Panc1 (cell line): ENCODE data around the gene DPP7. TPM values are rescaled to one million over a fixed set of nuclear protein-coding genes. Genes with fewer than 3 reads are reported as not detected.

Experiments
- ATAC-seq: fragments of 200-7000 bp; cut with Tn5 transposase; 2 replicates; pipeline ENCODE4 v1.9.1; 2020; ENCODE audit warnings: mild to moderate bottlenecking, moderate library complexity
- BruUV-seq: library from RNA; stranded (reverse); fragments of 400-500 nt; replicated peaks from 2 replicates; lab custom pipeline; 2021; lab: Mats Ljungman, UMichigan
- CTCF ChIA-PET: fragments of 300-600 bp; sonication (Branson Sonifier 250); formaldehyde crosslinking; loops from one replicate; lab custom pipeline; 2022; ENCODE audit warnings: antibody characterized with exemption; lab: Charles Lee
- POLR2A ChIA-PET: fragments of 300-600 bp; sonication (Branson Sonifier 250); formaldehyde crosslinking; loops from one replicate; lab custom pipeline; 2022; ENCODE audit warnings: antibody characterized with exemption; lab: Charles Lee
- DNase-seq: peaks from one replicate; pipeline ENCODE4 v3.0.0-alpha.2; 2010; ENCODE audit warnings: low read depth, low spot score
- H3K27ac ChIP-seq: 2 replicates; pipeline ENCODE4 v1.5.1; 2011; ENCODE audit warnings: mild to moderate bottlenecking, low read length, inconsistent platforms
- H3K27me3 ChIP-seq: fragments of 200-500 bp; sonication (Bioruptor generic); 2 replicates; pipeline ENCODE4 v1.6.0; 2014; ENCODE audit warnings: low read length, inconsistent platforms; ENCODE audit not compliant: control insufficient read depth, insufficient read depth
- H3K36me3 ChIP-seq: fragments of 200-500 bp; sonication (Bioruptor generic); 2 replicates; pipeline ENCODE4 v1.5.1; 2014; ENCODE audit warnings: inconsistent platforms, mild to moderate bottlenecking, low read length, moderate library complexity; ENCODE audit not compliant: control insufficient read depth, insufficient read depth
- H3K4me1 ChIP-seq: 2 replicates; pipeline ENCODE4 v1.5.1; 2011; ENCODE audit warnings: inconsistent platforms, mild to moderate bottlenecking, low read length, moderate library complexity; ENCODE audit not compliant: control insufficient read depth, insufficient read depth
- H3K4me3 ChIP-seq, 2 experiments: 2 replicates each; pipeline ENCODE4 v1.5.1; 2011 to 2012; ENCODE audit warnings: low read depth in 2 of 2, low read length in 2 of 2, mild to moderate bottlenecking in 2 of 2, inconsistent platforms in 1 of 2, moderate library complexity in 1 of 2
- H3K9me3 ChIP-seq: fragments of 200-500 bp; sonication (Bioruptor generic); 2 replicates; pipeline ENCODE4 v1.5.1; 2014; ENCODE audit warnings: low read depth, mild to moderate bottlenecking, inconsistent platforms, low read length, moderate library complexity; ENCODE audit not compliant: control insufficient read depth, insufficient read depth
- POLR2AphosphoS5 ChIP-seq: IDR thresholded peaks from 2 replicates; pipeline ENCODE4 v1.6.1; 2012; ENCODE audit warnings: mild to moderate bottlenecking, low read depth, low read length, moderate library complexity
- REST ChIP-seq, 2 experiments: IDR thresholded peaks; 2 replicates each; pipeline ENCODE4 v1.6.1; 2011 to 2012; ENCODE audit warnings: low read depth in 2 of 2, control low read depth in 1 of 2, low read length in 1 of 2, mild to moderate bottlenecking in 1 of 2, moderate library complexity in 1 of 2; ENCODE audit not compliant: insufficient read depth in 1 of 2
- SIN3A ChIP-seq: IDR thresholded peaks from 2 replicates; pipeline ENCODE4 v1.6.1; 2012; ENCODE audit warnings: low read depth, mild to moderate bottlenecking, low read length, moderate library complexity, borderline replicate concordance; ENCODE audit not compliant: insufficient read depth
- TCF7L2 ChIP-seq: IDR thresholded peaks from 2 replicates; pipeline ENCODE4 v1.6.1; 2011; ENCODE audit warnings: mild to moderate bottlenecking, low read depth, low read length, inconsistent platforms
- in situ Hi-C: cut with HindIII; loops from 2 replicates; pipeline ENCODE4 v1.10.0; 2016; ENCODE audit warnings: low sequenced_read_pairs, low pct_unique_long_range_greater_than_20kb
- intact Hi-C: fragments of 100-400 bp; cut with micrococcal nuclease; formaldehyde crosslinking; loops from one replicate; pipeline ENCODE4 v1.10.0; 2022; ENCODE audit not compliant: unreplicated experiment
- total RNA-seq: library from RNA; stranded (reverse); gene quantifications from one replicate; pipeline ENCODE4 v1.2.1, GENCODE V29; 2021; ENCODE audit not compliant: unreplicated experiment
- TF ChIP-seq, protein P1 (sequence below): fragments of 450-650 bp; IDR thresholded peaks from 2 replicates; pipeline ENCODE4 v1.5.1; 2017; ENCODE audit warnings: mild to moderate bottlenecking

DPP7 gene
- total RNA-seq, 1 experiment from 2014 or later, result 236 TPM

GRCh38 chr9:137079401-137079787 lies 35.1 kb downstream of the DPP7 start:
- in situ Hi-C loops (no loop called here), intact Hi-C loops (no loop called here)
- no peak for TF ChIP-seq TCF7L2
- no peak for TF ChIP-seq POLR2AphosphoS5
- TF ChIP-seq, protein P1, sequence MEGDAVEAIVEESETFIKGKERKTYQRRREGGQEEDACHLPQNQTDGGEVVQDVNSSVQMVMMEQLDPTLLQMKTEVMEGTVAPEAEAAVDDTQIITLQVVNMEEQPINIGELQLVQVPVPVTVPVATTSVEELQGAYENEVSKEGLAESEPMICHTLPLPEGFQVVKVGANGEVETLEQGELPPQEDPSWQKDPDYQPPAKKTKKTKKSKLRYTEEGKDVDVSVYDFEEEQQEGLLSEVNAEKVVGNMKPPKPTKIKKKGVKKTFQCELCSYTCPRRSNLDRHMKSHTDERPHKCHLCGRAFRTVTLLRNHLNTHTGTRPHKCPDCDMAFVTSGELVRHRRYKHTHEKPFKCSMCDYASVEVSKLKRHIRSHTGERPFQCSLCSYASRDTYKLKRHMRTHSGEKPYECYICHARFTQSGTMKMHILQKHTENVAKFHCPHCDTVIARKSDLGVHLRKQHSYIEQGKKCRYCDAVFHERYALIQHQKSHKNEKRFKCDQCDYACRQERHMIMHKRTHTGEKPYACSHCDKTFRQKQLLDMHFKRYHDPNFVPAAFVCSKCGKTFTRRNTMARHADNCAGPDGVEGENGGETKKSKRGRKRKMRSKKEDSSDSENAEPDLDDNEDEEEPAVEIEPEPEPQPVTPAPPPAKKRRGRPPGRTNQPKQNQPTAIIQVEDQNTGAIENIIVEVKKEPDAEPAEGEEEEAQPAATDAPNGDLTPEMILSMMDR, result no peak
- TF ChIP-seq REST (IDR thresholded peaks at IDR 0.05; ENCODE audit: insufficient read depth in 1 of 2, low read depth in 2 of 2, low read length in 1 of 2), result no peak
- TF ChIP-seq SIN3A, result no peak
- Histone ChIP-seq H3K9me3 (no peaks in the 10 kb centered on the region), H3K27me3 (no peaks in the 10 kb centered on the region), H3K4me1 (peaks cover 18% of the 10 kb centered on the region), H3K36me3 (no peaks in the 10 kb centered on the region; the same call in 1 of the 2 replicates), H3K27ac (no peak overlapping the region), H3K4me3 (no peak overlapping the region)
- POLR2A ChIA-PET, result no interaction called here
- ATAC-seq (no peak), DNase-seq (no peak)
- BruUV-seq, result no TSS peak
- CTCF ChIA-PET, result no interaction called here

DNA sequence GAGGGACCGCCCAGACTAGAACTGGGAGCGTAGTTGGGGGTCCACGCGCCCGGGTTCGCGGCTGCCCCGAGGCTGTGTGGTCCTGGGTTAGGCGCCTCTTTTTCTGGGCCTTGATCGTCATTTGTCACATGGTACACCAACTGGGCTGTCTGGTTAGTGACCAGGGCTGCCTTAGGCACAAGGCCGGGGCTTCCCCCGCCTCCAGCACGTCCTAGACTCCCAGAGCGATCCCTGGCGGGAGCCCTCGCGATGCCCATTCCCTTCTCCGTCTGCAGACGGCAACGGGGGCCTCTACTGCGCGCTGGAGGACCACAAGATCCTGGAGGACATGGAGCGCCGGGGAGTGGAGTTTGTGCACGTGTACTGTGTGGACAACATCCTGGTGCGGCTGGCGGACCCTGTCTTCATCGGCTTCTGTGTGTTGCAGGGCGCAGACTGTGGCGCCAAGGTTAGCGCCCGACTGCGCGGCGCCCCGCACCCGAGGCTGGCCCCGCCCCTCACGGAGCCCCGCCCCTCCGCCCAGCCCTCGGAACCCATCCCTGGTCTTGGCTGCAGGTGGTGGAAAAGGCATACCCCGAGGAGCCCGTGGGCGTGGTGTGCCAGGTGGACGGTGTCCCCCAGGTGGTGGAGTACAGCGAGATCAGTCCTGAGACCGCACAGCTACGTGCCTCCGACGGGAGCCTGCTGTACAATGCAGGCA lies 35.7 kb downstream of the DPP7 start:
- POLR2A ChIA-PET, result no interaction called here
- Histone ChIP-seq H3K27ac (no peak overlapping the region; the same call in 1 of the 2 replicates), H3K4me3 (peak overlapping the region; percentile 54 to 57), H3K4me1 (peaks cover 14% of the 10 kb centered on the region), H3K36me3 (no peaks in the 10 kb centered on the region; the same call in 1 of the 2 replicates), H3K9me3 (no peaks in the 10 kb centered on the region), H3K27me3 (no peaks in the 10 kb centered on the region)
- no peak for ATAC-seq
- in situ Hi-C loops (no loop called here), intact Hi-C loops (no loop called here)
- DNase-seq, result no peak
- BruUV-seq, result no TSS peak
- CTCF ChIA-PET, result no interaction called here
- no peak for TF ChIP-seq POLR2AphosphoS5
- TF ChIP-seq, protein P1, result no peak
- no peak for TF ChIP-seq REST (IDR thresholded peaks at IDR 0.05; ENCODE audit: insufficient read depth in 1 of 2, low read depth in 2 of 2, low read length in 1 of 2)
- no peak for TF ChIP-seq TCF7L2
- no peak for TF ChIP-seq SIN3A
